Lower lobe of right lung (tissue), 2 donors: Measurements from ENCODE around the gene TSC22D1. TPM values are rescaled to one million over a fixed set of nuclear protein-coding genes. Genes with fewer than 3 reads are reported as not detected.
A peak's percentile ranks its signal among the peaks of the same experiment; 100 is the strongest.

Source experiments
- ATAC-seq, 2 donors: fragments of 200-7000 bp; cut with Tn5 transposase; one replicate each; pipeline ENCODE4 v1.9.1; 2020 to 2022; ENCODE audit warnings: mild to moderate bottlenecking in 2 of 2, moderate library complexity in 2 of 2
- DNase-seq: peaks from one replicate; pipeline ENCODE4 v3.0.0-alpha.2; 2020
- H3K27ac ChIP-seq: fragments of 200-600 bp; one replicate; pipeline ENCODE4 v1.8.0; 2022
- H3K27me3 ChIP-seq: fragments of 200-600 bp; one replicate; pipeline ENCODE4 v1.8.0; 2022; ENCODE audit warnings: low read depth
- H3K36me3 ChIP-seq: fragments of 200-600 bp; one replicate; pipeline ENCODE4 v1.8.0; 2022; ENCODE audit warnings: mild to moderate bottlenecking
- H3K4me1 ChIP-seq: fragments of 200-600 bp; one replicate; pipeline ENCODE4 v1.8.0; 2022
- H3K4me3 ChIP-seq: fragments of 200-600 bp; one replicate; pipeline ENCODE4 v1.8.0; 2022; ENCODE audit warnings: mild to moderate bottlenecking
- H3K9me3 ChIP-seq: fragments of 200-600 bp; one replicate; pipeline ENCODE4 v1.8.0; 2022
- intact Hi-C: fragments of 100-400 bp; cut with DNase I; formaldehyde crosslinking; loops from one replicate; pipeline ENCODE4 v1.11.0; 2022
- total RNA-seq: library from RNA; stranded (reverse); fragmentation: NEBNext Ultra II Directional; extraction: Animal tissue kit (Norgen Biotek cat#: 25700); gene quantifications from one replicate; pipeline ENCODE4 v1.2.1, GENCODE V29; 2021
- TF ChIP-seq, protein P1 (sequence below): fragments of 200-600 bp; IDR thresholded peaks from one replicate; pipeline ENCODE4 v1.8.0; 2022; ENCODE audit warnings: antibody characterized with exemption, mild to moderate bottlenecking
- donor health status: DM: no; HTN: yes; CAD: no; lungs with severe emphysema.

TSC22D1 gene
- total RNA-seq, 1 donor from 2014 or later: 163 TPM

DNA sequence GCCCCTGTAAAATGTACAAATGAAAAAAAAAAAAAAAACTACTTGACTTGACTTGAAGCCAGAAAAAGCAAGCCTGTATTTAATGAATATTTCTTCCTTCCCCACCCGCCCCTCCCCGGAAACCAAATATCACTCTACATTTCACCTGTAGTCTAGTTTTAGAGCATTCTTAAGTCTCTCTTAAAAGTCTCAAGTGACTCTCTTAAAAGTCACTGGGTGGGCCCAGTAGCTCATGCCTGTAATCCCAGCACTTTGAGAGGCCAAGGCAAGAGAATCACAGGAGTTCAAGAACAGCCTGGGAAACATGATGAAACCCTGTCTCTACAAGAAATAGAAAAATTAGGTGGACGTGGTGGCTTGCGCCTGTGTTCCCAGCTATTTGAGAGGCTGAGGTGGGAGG, 72.0 kb downstream of the TSC22D1 start:
- H3K4me1 ChIP-seq: no peaks in the 10 kb centered on the region
- intact Hi-C loops: no loop called here
- no peak overlapping the region for H3K4me3 ChIP-seq
- no peaks in the 10 kb centered on the region for H3K36me3 ChIP-seq
- no peaks in the 10 kb centered on the region for H3K9me3 ChIP-seq
- no peaks in the 10 kb centered on the region for H3K27me3 ChIP-seq
- DNase-seq (no peak), ATAC-seq (peak; percentile 87 to 95)
- TF ChIP-seq, protein P1, sequence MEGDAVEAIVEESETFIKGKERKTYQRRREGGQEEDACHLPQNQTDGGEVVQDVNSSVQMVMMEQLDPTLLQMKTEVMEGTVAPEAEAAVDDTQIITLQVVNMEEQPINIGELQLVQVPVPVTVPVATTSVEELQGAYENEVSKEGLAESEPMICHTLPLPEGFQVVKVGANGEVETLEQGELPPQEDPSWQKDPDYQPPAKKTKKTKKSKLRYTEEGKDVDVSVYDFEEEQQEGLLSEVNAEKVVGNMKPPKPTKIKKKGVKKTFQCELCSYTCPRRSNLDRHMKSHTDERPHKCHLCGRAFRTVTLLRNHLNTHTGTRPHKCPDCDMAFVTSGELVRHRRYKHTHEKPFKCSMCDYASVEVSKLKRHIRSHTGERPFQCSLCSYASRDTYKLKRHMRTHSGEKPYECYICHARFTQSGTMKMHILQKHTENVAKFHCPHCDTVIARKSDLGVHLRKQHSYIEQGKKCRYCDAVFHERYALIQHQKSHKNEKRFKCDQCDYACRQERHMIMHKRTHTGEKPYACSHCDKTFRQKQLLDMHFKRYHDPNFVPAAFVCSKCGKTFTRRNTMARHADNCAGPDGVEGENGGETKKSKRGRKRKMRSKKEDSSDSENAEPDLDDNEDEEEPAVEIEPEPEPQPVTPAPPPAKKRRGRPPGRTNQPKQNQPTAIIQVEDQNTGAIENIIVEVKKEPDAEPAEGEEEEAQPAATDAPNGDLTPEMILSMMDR: no peak
- no peak overlapping the region for H3K27ac ChIP-seq

DNA sequence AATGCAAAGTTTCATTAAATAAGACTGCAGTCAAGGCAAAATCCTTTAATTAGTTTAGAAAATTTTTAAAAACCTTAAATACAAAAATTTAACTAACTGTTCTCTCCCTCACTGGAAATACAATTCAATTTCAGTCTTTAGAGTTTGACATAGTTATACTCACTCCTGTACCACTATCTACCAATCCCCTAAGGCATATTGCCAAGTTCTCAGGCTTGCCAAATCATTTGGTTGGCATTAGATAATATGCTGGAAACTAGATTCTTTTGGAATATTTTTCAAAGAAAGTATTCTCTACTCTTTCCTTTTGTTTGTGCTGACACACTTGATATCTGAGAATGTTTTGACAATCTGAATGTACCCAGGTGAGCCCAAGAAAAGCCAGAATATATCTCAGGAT, 77.2 kb downstream of the TSC22D1 start:
- Histone ChIP-seq H3K27ac (no peak overlapping the region), H3K27me3 (no peaks in the 10 kb centered on the region), H3K9me3 (no peaks in the 10 kb centered on the region), H3K4me1 (no peaks in the 10 kb centered on the region), H3K4me3 (no peak overlapping the region), H3K36me3 (no peaks in the 10 kb centered on the region)
- ATAC-seq (no peak), DNase-seq (no peak)
- intact Hi-C loops: no loop called here
- TF ChIP-seq, protein P1: no peak

DNA sequence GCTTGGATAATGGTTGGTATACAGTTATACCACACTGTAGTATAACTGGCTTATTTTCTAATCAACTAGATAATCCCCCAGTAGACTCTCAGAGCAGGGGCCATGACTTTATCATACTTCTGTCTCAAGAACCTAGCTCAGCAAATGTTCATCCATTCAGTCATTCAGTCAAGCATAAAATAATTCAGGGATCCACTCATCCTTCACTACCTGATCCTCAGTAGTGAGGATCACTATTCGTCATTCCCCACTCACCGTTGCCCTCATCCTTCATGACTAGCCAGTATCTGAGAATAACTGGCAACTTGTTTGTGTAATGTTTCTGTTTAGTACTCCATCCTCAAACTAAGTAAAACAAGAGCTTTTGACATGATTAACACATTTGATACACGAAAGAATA, 77.6 kb downstream of the TSC22D1 start:
- ATAC-seq: no peak

DNA sequence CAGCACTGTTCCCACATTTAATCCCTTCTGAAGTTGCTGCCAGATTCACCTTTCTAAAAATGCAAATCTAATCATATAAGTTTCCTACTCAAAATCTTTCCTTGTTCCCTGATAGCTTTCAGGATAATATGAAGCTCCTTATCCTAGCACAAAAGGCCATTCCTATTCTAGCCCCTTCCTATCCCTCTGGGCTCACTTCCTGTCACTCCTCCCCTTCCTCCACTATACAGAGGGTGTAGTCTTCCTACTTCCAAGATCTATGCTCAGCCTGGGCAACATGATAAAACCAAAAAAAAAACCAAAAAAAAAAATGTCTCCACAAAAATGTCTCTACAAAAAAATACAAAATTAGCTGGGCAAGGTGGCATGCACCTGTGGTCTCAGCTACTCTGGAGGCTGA, 78.3 kb downstream of the TSC22D1 start:
- no peaks in the 10 kb centered on the region for H3K9me3 ChIP-seq
- no peaks in the 10 kb centered on the region for H3K27me3 ChIP-seq
- no peak for ATAC-seq
- intact Hi-C loops: no loop called here
- H3K4me1 ChIP-seq: no peaks in the 10 kb centered on the region
- DNase-seq: no peak
- H3K36me3 ChIP-seq: no peaks in the 10 kb centered on the region
- no peak overlapping the region for H3K27ac ChIP-seq
- H3K4me3 ChIP-seq: no peak overlapping the region
- TF ChIP-seq, protein P1: no peak

More for the DNA sequence above, 77.6 kb downstream of the TSC22D1 start:
- intact Hi-C loops: no loop called here
- Histone ChIP-seq H3K27ac (no peak overlapping the region), H3K27me3 (no peaks in the 10 kb centered on the region), H3K36me3 (no peaks in the 10 kb centered on the region), H3K9me3 (no peaks in the 10 kb centered on the region), H3K4me1 (no peaks in the 10 kb centered on the region), H3K4me3 (no peak overlapping the region)
- no peak for DNase-seq
- TF ChIP-seq, protein P1: no peak

- no peak overlapping the region for H3K4me3 ChIP-seq
- no peaks in the 10 kb centered on the region for H3K4me1 ChIP-seq
Measured at GRCh38 chr13:44493213-44493812, 82.8 kb downstream of the TSC22D1 start.

More at GRCh38 chr13:44493213-44493812, 82.8 kb downstream of the TSC22D1 start:
- Histone ChIP-seq H3K27me3 (no peaks in the 10 kb centered on the region), H3K36me3 (no peaks in the 10 kb centered on the region), H3K27ac (no peak overlapping the region), H3K9me3 (no peaks in the 10 kb centered on the region)
- intact Hi-C loops: no loop called here
- ATAC-seq: no peak
- TF ChIP-seq, protein P1: no peak
- DNase-seq: no peak
